ENCODE data around the gene SLC35G3.
"Not testable (repeated sequence)": the region's sequence is repeated elsewhere in the genome, so short reads cannot be mapped to it uniquely, and the experiment has no call there.

The SLC35G3 gene

DNA sequence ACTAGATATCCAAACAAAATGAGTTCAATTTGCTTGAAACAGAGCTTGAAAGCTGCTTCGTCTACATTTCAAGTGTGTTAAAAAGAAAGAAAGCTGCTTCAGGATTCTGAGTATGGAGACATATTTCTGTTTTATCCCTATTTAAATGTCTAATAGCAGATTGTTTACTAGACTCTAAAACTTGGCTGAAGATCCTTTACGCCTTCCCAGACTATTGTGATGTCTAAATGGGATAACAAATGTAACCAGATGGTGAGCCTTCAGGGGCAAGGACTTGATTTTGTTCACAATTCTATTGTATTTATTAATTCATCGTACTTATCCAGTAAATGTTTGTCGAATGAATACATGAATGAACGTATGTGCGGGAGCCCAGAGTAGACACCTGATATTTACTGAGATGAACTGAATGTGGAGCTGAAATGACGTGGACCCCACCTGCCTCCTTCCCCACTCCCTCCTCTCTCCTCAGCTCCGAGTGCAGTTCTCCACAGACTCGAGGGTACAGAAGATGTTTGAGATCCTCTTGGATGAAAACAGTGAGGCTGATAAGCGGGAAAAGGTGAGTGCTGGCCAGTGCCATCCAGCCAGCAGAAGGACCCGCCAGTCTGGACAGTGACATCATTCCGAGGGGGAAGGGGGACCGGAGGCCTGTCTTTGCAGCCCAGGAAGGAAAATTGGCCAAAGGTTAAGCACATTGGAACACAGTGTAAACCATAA is 41.6 kb downstream of the SLC35G3 start:
- no peak for DNase-seq (ENCODE audit: extremely low read depth, insufficient read length)
- Histone ChIP-seq H3K27me3 (replicated peaks; ENCODE audit: control insufficient read depth, insufficient read depth, low read length) (no peaks in the 10 kb centered on the region; the same call in 1 of the 2 replicates), H3K36me3 (ENCODE audit: control insufficient read depth, insufficient read depth, low read length) (no peaks in the 10 kb centered on the region), H3K4me3 (replicated peaks; ENCODE audit: low read depth, low read length) (no peak overlapping the region)
- TF ChIP-seq, protein P1, sequence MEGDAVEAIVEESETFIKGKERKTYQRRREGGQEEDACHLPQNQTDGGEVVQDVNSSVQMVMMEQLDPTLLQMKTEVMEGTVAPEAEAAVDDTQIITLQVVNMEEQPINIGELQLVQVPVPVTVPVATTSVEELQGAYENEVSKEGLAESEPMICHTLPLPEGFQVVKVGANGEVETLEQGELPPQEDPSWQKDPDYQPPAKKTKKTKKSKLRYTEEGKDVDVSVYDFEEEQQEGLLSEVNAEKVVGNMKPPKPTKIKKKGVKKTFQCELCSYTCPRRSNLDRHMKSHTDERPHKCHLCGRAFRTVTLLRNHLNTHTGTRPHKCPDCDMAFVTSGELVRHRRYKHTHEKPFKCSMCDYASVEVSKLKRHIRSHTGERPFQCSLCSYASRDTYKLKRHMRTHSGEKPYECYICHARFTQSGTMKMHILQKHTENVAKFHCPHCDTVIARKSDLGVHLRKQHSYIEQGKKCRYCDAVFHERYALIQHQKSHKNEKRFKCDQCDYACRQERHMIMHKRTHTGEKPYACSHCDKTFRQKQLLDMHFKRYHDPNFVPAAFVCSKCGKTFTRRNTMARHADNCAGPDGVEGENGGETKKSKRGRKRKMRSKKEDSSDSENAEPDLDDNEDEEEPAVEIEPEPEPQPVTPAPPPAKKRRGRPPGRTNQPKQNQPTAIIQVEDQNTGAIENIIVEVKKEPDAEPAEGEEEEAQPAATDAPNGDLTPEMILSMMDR (IDR thresholded peaks at IDR 0.05; ENCODE audit: insufficient read depth, low read length, poor library complexity, severe bottlenecking), result no peak

DNA sequence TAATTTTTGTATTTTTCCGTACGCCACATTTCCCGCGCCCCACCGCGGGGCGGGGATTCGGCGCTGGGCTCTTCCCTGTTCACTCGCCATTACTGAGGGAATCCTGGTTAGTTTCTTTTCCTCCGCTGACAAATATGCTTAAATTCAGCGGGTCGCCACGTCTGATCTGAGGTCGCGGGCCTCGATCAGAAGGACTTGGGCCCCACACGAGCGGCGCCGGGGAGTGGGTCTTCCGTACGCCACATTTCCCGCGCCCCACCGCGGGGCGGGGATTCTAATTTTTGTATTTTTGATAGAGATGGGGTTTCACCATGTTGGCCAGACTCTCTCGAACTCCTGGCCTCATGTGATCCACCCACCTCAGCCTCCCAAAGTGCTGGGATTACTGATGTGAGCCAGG is 43.1 kb downstream of the SLC35G3 start:
- DNase-seq (ENCODE audit: extremely low read depth, insufficient read length); H3K27me3 ChIP-seq (replicated peaks; ENCODE audit: control insufficient read depth, insufficient read depth, low read length): not testable (repeated sequence)

DNA sequence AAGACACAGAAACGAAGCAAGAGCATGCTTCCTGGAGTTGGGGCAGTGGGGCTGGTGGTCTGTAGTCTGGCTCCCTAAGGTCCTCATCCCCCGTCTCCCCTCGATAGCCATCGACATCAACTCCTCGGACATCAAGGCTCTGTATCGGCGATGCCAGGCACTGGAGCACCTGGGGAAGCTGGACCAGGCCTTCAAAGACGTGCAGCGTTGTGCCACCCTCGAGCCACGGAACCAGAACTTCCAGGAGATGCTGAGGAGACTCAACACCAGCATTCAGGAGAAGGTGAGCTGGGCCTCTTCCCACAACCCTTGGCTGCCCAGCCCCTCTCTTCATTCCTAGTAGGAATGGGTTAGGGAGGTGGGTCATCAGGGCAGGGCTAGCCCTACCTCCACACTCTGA is 44.3 kb downstream of the SLC35G3 start:
- Histone ChIP-seq H3K36me3 (ENCODE audit: control insufficient read depth, insufficient read depth, low read length) (no peaks in the 10 kb centered on the region), H3K27me3 (replicated peaks; ENCODE audit: control insufficient read depth, insufficient read depth, low read length) (no peaks in the 10 kb centered on the region; the same call in 1 of the 2 replicates), H3K4me3 (replicated peaks; ENCODE audit: low read depth, low read length) (no peak overlapping the region)
- TF ChIP-seq, protein P1 (IDR thresholded peaks at IDR 0.05; ENCODE audit: insufficient read depth, low read length, poor library complexity, severe bottlenecking), result no peak
- no peak for DNase-seq (ENCODE audit: extremely low read depth, insufficient read length)

More for the DNA sequence above, 43.1 kb downstream of the SLC35G3 start:
- H3K4me3 ChIP-seq (replicated peaks; ENCODE audit: low read depth, low read length); H3K36me3 ChIP-seq (ENCODE audit: control insufficient read depth, insufficient read depth, low read length): not testable (repeated sequence)

DNA sequence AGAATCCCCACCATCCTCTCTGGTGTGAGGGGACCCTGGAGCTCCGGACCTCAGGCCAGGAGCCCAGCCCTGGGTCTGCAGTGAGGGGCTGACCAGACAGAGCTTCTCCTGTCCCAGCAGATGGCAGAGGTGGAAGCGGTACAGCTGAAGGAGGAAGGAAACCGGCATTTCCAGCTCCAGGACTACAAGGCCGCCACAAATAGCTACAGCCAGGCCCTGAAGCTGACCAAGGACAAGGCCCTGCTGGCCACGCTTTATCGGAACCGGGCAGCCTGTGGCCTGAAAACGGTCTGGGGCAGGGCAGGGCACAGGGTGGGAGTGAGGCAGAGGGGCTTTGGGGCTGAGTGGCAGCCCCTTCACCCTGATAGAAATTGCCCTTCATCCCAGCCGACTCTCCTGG is 46.0 kb downstream of the SLC35G3 start:
- DNase-seq (ENCODE audit: extremely low read depth, insufficient read length), result no peak
- Histone ChIP-seq H3K4me3 (replicated peaks; ENCODE audit: low read depth, low read length) (no peak overlapping the region), H3K36me3 (ENCODE audit: control insufficient read depth, insufficient read depth, low read length) (no peaks in the 10 kb centered on the region), H3K27me3 (replicated peaks; ENCODE audit: control insufficient read depth, insufficient read depth, low read length) (no peaks in the 10 kb centered on the region; the same call in 1 of the 2 replicates)
- TF ChIP-seq, protein P1 (IDR thresholded peaks at IDR 0.05; ENCODE audit: insufficient read depth, low read length, poor library complexity, severe bottlenecking), result no peak

DNA sequence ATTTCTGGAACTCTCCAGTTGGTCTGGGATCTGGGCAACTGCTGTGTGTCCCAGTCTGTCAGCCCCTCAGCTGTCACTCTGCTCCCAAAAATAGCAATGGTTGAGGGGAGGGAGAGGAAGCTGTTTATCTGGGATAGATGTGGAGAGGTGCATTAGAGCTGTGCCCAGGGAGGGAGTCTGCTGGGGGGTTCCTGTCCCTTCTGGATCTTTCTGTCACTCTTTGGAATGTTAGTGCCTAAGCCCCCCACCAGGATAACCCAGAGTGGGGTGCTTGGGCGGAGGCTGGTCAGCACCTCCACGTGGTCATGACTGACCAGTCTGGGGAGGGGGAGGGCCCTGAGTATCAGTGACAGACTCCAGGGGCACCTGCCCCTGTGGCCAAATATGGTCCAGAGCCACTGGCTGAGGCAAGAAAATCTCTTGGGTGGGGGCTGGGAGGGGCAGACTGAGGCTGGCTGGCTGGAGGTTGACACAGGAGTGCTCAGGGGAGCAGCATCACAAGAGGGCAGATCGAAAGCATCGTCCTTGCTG is 46.8 kb downstream of the SLC35G3 start, which contains the start of gene UNC45B:
Gene UNC45B (plus strand): TSS at position 443 of the 531 bp plus-strand sequence. CDS start 447 bp downstream, outside the sequence.
- Histone ChIP-seq H3K36me3 (ENCODE audit: control insufficient read depth, insufficient read depth, low read length) (no peaks in the 10 kb centered on the region), H3K4me3 (replicated peaks; ENCODE audit: low read depth, low read length) (no peak within 1 kb of the TSS), H3K27me3 (replicated peaks; ENCODE audit: control insufficient read depth, insufficient read depth, low read length) (no peaks in the 10 kb centered on the region; the same call in 1 of the 2 replicates)
- no peak for DNase-seq (ENCODE audit: extremely low read depth, insufficient read length)
- TF ChIP-seq, protein P1 (IDR thresholded peaks at IDR 0.05; ENCODE audit: insufficient read depth, low read length, poor library complexity, severe bottlenecking), result no peak

DNA sequence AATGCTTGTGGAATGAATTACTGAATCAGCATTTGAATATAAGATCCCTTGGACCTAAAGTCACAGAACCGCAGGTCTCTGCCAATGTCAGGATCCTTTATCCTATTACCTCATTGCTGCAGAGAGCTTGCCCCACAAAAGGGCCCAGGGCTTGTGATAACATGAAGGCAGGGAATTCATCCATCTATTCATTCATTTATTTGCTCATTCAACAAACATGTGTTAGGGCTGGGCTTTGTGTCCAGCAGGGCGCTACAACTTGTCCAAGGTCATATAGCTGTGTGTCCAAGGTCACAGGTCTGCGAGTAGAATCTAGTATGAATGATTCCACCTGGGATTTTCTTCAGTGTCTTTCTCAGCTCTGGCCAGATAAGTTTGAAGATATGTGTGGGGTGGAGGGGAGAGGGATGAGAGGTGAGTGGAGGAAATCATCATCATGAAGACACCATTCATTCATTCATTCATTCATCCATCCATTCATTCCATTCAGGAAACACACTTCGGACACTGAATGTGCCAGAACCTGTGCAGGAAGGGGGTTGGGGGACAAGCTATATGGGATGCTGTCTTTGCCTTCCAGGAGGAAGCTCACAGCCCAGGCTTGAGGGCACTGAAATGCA is 47.9 kb downstream of the SLC35G3 start:
- no peak for DNase-seq (ENCODE audit: extremely low read depth, insufficient read length)
- Histone ChIP-seq H3K36me3 (ENCODE audit: control insufficient read depth, insufficient read depth, low read length) (no peaks in the 10 kb centered on the region), H3K4me3 (replicated peaks; ENCODE audit: low read depth, low read length) (no peak overlapping the region), H3K27me3 (replicated peaks; ENCODE audit: control insufficient read depth, insufficient read depth, low read length) (no peaks in the 10 kb centered on the region; the same call in 1 of the 2 replicates)
- TF ChIP-seq, protein P1 (IDR thresholded peaks at IDR 0.05; ENCODE audit: insufficient read depth, low read length, poor library complexity, severe bottlenecking), result no peak

Data from GM06990 (cell line).